B cell (primary cell): ENCODE measurements around the gene SLC49A3. TPM values are rescaled to one million over a fixed set of nuclear protein-coding genes. Genes with fewer than 3 reads are reported as not detected.

Experiments
- ATAC-seq: fragments of 200-7000 bp; cut with Tn5 transposase; one replicate; pipeline ENCODE4 v1.10.0; 2021; ENCODE audit warnings: low read depth, mild to moderate bottlenecking, moderate number of reproducible peaks, moderate library complexity
- CTCF ChIA-PET: fragments of 350-600 bp; sonication (Branson Sonifier 250); formaldehyde crosslinking; loops from one replicate; lab custom pipeline; 2021; ENCODE audit warnings: antibody characterized with exemption, inconsistent platforms; lab: Charles Lee
- POLR2A ChIA-PET: fragments of 350-600 bp; sonication (Branson Sonifier 250); formaldehyde crosslinking; loops from one replicate; lab custom pipeline; 2021; ENCODE audit warnings: antibody characterized with exemption; lab: Charles Lee
- DNase-seq: peaks from one replicate; pipeline ENCODE4 v3.0.0; 2013
- H2AFZ ChIP-seq: 2 replicates; pipeline ENCODE4 v1.6.1; 2012; ENCODE audit warnings: mild to moderate bottlenecking, low read depth, low read length; ENCODE audit not compliant: insufficient read depth, poor library complexity, severe bottlenecking
- H3K27ac ChIP-seq, 2 donors: 1 replicate in 1 of 2; 2 replicates in 1 of 2; pipeline ENCODE4 v1.5.1; 2012 to 2013; ENCODE audit warnings: low read length in 2 of 2, mild to moderate bottlenecking in 2 of 2, moderate library complexity in 1 of 2
- H3K27me3 ChIP-seq, 4 experiments: fragments of 200-600 bp in 1 of 4; sonication (generic) in 1 of 4; replicated peaks in 1 of 4; 1 replicate in 2 of 4; 2 replicates in 2 of 4; pipeline versions ENCODE4 v1.6.1 to v1.7.0; 2013 to 2016; ENCODE audit warnings: low read length in 3 of 4, mild to moderate bottlenecking in 2 of 4, mixed read lengths in 1 of 4, moderate library complexity in 1 of 4; ENCODE audit not compliant: insufficient read depth in 4 of 4, control insufficient read depth in 3 of 4; ENCODE audit errors: control extremely low read depth in 1 of 4
- H3K36me3 ChIP-seq, 2 experiments: replicated peaks in 1 of 2; 1 replicate in 1 of 2; 2 replicates in 1 of 2; pipeline versions ENCODE4 v1.6.1 to v1.7.1; 2013; ENCODE audit warnings: low read length in 1 of 2; ENCODE audit not compliant: insufficient read depth in 2 of 2, control insufficient read depth in 1 of 2; ENCODE audit errors: control extremely low read depth in 1 of 2, extremely low read depth in 1 of 2
- H3K4me1 ChIP-seq, 2 donors: fragments of 200-600 bp in 1 of 2; sonication (generic) in 1 of 2; 1 replicate in 1 of 2; 2 replicates in 1 of 2; pipeline versions ENCODE4 v1.5.1 to v1.6.1; 2013 to 2017; ENCODE audit warnings: low read length in 2 of 2; ENCODE audit not compliant: control insufficient read depth in 2 of 2, insufficient read depth in 2 of 2
- H3K4me2 ChIP-seq: replicated peaks from 2 replicates; pipeline ENCODE3; 2012; ENCODE audit warnings: mild to moderate bottlenecking, low read depth, low read length; ENCODE audit not compliant: poor library complexity, severe bottlenecking
- H3K4me3 ChIP-seq, 5 experiments: fragments of 200-600 bp in 1 of 5; sonication (generic) in 1 of 5; 1 replicate in 3 of 5; 2 replicates in 2 of 5; pipeline versions ENCODE4 v1.5.1 to v1.7.0; 2011 to 2016; ENCODE audit warnings: low read length in 4 of 5, mild to moderate bottlenecking in 4 of 5, low read depth in 2 of 5, control low read depth in 1 of 5, moderate library complexity in 1 of 5; ENCODE audit not compliant: insufficient read depth in 1 of 5; ENCODE audit errors: control extremely low read depth in 1 of 5, extremely low read depth in 1 of 5
- H3K79me2 ChIP-seq: fragments of 200-600 bp; sonication (generic); one replicate; pipeline ENCODE4 v1.6.0; 2016; ENCODE audit warnings: low read length; ENCODE audit not compliant: control insufficient read depth, insufficient read depth
- H3K9ac ChIP-seq: fragments of 200-600 bp; sonication (generic); 2 replicates; pipeline ENCODE4 v1.6.1; 2017; ENCODE audit warnings: mild to moderate bottlenecking, low read length, moderate library complexity
- H3K9me3 ChIP-seq, 3 donors: one replicate each; pipeline versions ENCODE4 v1.6.1 to v1.7.1; 2013; ENCODE audit warnings: low read length in 2 of 3; ENCODE audit not compliant: control insufficient read depth in 2 of 3, insufficient read depth in 1 of 3; ENCODE audit errors: control extremely low read depth in 1 of 3
- H4K20me1 ChIP-seq: 2 replicates; pipeline ENCODE4 v1.6.0; 2012; ENCODE audit warnings: mild to moderate bottlenecking, low read length; ENCODE audit not compliant: insufficient read depth, control insufficient read depth, poor library complexity, severe bottlenecking
- H3K27ac Mint-ChIP-seq: one replicate; pipeline ENCODE4 v1.8.0; 2021; ENCODE audit warnings: mixed read lengths
- H3K27me3 Mint-ChIP-seq: one replicate; pipeline ENCODE4 v1.8.0; 2021; ENCODE audit warnings: mixed read lengths
- H3K4me1 Mint-ChIP-seq: one replicate; pipeline ENCODE4 v1.8.0; 2021; ENCODE audit warnings: mixed read lengths
- H3K4me3 Mint-ChIP-seq: one replicate; pipeline ENCODE4 v1.8.0; 2021; ENCODE audit warnings: mixed read lengths
- H3K9me3 Mint-ChIP-seq: one replicate; pipeline ENCODE4 v1.8.0; 2022; ENCODE audit warnings: mixed read lengths; ENCODE audit not compliant: insufficient read depth
- CTCF ChIP-seq: fragments of 200-600 bp; IDR thresholded peaks from one replicate; pipeline ENCODE4 v1.8.0; 2022; ENCODE audit warnings: antibody characterized with exemption, mild to moderate bottlenecking
- EZH2 ChIP-seq: IDR thresholded peaks from 2 replicates; pipeline ENCODE4 v1.6.1; 2012; ENCODE audit warnings: borderline replicate concordance, low read depth, mild to moderate bottlenecking, moderate library complexity, low read length; ENCODE audit not compliant: insufficient read depth, poor library complexity, severe bottlenecking
- WGBS: methylation state at CpG from one replicate; pipeline ENCODE4 v1.1.5; 2013; ENCODE audit warnings: missing lambda C conversion rate; ENCODE audit not compliant: insufficient coverage; 5-methylcytosine and 5-hydroxymethylcytosine counted together
- intact Hi-C: fragments of 100-400 bp; cut with micrococcal nuclease; formaldehyde crosslinking; loops from one replicate; pipeline ENCODE4 v1.10.0; 2022
- polyA plus RNA-seq: library from polyadenylated mRNA; depleted of rRNA; stranded (reverse); fragments of >200 nt; gene quantifications from 2 replicates; pipeline ENCODE4 v1.2.3, GENCODE V29; 2012
- total RNA-seq, 2 donors: library from RNA; stranded (reverse); fragments of 120-200 nt in 1 of 2; gene quantifications; 1 replicate in 1 of 2; 2 replicates in 1 of 2; pipeline versions ENCODE4 v1.2.3 to v1.2.4, GENCODE V29; 2013 to 2022

The SLC49A3 gene
- total and polyA plus RNA-seq, 2 donors (not counting 1 experiment from before 2014, with no cell fraction given): 2.0 to 4.3 TPM

DNA sequence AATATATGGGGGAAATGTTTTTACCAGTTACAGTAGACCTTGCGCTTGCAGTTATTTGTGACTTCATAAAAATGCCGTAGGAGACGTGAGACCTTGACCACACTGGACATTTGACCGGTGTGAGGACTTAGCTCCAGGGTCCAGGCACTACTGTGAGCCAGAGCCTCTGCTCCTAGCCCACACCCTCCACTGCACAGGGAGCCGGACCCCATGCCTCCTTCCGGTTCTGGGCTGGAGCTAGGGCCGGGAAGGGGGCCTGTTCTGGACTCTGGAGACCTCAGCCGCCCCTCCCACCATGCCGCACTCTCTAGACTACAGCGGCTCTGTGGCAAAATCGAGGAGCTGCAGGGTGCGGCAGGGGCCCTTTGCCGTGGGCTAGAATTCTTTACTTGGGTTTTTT is 22.0 kb upstream of the SLC49A3 start:
- Mint-ChIP-seq H3K27me3 (no peaks in the 10 kb centered on the region), H3K4me1 (peaks cover 37% of the 10 kb centered on the region), H3K9me3 (no peaks in the 10 kb centered on the region), H3K27ac (no peak overlapping the region), H3K4me3 (no peak overlapping the region)
- Histone ChIP-seq H3K27me3 (no peaks in the 10 kb centered on the region), H3K4me2 (no peak overlapping the region), H3K36me3 (peaks cover 0 to 12% of the 10 kb centered on the region in 2 experiments), H3K79me2 (peaks cover 95% of the 10 kb centered on the region), H4K20me1 (peaks cover 71% of the 10 kb centered on the region), H3K9ac (no peak overlapping the region), H3K4me3 (no peak overlapping the region), H2AFZ (no peak overlapping the region), H3K27ac (no peak overlapping the region), H3K9me3 (no peaks in the 10 kb centered on the region), H3K4me1 (peaks cover 12 to 24% of the 10 kb centered on the region in 2 donors)
- TF ChIP-seq CTCF: no peak
- ChIA-PET POLR2A (no interaction called here), CTCF (interaction anchor here (1.1 kb wide), 1 partner anchor 31 kb away, joined by 3 read pairs; no protein-coding TSS in a partner anchor)
- ATAC-seq (no peak), DNase-seq (no peak)
- WGBS: 93% methylated on average over 11 of the region's 13 CpGs
- intact Hi-C loops: no loop called here

DNA sequence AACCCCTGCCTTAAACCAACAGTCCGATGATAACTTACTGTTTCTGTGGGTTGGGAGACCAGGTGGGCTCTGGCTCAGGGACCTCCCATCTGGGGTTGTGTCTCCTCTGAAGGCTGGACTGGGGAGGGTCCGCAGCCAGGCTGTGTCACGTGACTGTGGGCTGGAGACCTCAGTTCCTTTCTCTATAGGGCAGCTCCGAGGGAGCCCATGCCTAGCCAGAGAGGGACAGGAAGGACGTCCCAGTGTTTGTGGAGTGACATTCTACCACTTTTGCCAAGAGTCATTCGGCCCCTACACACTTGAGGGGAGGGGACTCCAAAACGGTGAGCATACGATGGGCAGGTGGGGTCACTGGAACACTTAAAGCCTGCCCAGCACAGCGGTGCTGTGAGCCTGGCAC is 21.2 kb upstream of the SLC49A3 start:
- WGBS: 97% methylated on average over 8 of the region's 9 CpGs
- H3K27me3 Mint-ChIP-seq: no peaks in the 10 kb centered on the region
- H3K4me1 Mint-ChIP-seq: peaks cover 38% of the 10 kb centered on the region
- TF ChIP-seq CTCF (no peak), EZH2 (no peak)
- peaks cover 14 to 26% of the 10 kb centered on the region in 2 donors for H3K4me1 ChIP-seq
- H3K4me3 Mint-ChIP-seq: no peak overlapping the region
- CTCF ChIA-PET: interaction anchor here (1.1 kb wide), 1 partner anchor 32 kb away, joined by 3 read pairs; no protein-coding TSS in a partner anchor
- no peaks in the 10 kb centered on the region for H3K9me3 Mint-ChIP-seq
- no peak overlapping the region for H3K4me2 ChIP-seq
- no peak overlapping the region for H3K4me3 ChIP-seq
- no peak for DNase-seq
- H4K20me1 ChIP-seq: peaks cover 68% of the 10 kb centered on the region
- no peak overlapping the region for H3K9ac ChIP-seq
- H3K27ac Mint-ChIP-seq: peak overlapping the region; percentile 15
- intact Hi-C loops: no loop called here
- H2AFZ ChIP-seq: no peak overlapping the region
- H3K9me3 ChIP-seq: no peaks in the 10 kb centered on the region
- H3K27ac ChIP-seq: no peak overlapping the region
- H3K79me2 ChIP-seq: peaks cover 96% of the 10 kb centered on the region
- no peaks in the 10 kb centered on the region for H3K27me3 ChIP-seq
- POLR2A ChIA-PET: no interaction called here
- ATAC-seq: no peak
- H3K36me3 ChIP-seq: peaks cover 0 to 12% of the 10 kb centered on the region in 2 experiments
